ENCODE results near the gene FAM163B. TPM values are rescaled to one million over a fixed set of nuclear protein-coding genes. Genes with fewer than 3 reads are reported as not detected.

FAM163B gene
- total and polyA plus RNA-seq, 10 donors: 0.11 to 1.0 (median 0.52) TPM; not detected in 7

DNA sequence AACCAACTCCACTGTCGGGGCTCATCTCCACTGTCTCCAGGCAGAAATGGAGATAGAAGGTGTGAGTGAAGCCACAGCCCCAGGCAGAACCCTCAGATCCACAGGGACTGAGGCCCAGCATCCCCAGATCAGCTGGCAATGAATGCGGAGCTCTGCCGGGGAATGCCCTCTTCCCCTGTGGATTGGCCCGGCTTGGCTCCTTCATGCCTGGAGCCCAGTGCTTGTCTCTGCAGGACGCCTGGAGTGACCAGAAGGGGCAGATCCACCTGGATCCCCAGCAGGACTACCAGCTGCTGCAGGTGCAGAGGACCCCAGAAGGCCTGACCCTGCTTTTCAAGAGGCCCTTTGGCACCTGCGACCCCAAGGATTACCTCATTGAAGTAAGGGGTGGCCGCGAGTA is 30.4 kb upstream of the FAM163B start:
- DNase-seq: no peak
- Histone ChIP-seq H3K27ac (no peak overlapping the region), H3K36me3 (no peaks in the 10 kb centered on the region), H3K9me3 (no peaks in the 10 kb centered on the region), H3K27me3 (replicated peaks in 1 of 7) (peaks cover 0 to 49% (median 0%) of the 10 kb centered on the region in 7 donors), H3K4me1 (peaks cover 0 to 28% (median 3%) of the 10 kb centered on the region in 6 donors), H3K4me3 (no peak overlapping the region)
- 77 to 90% (median 85%) methylated on average over 4 to 8 of the region's 8 CpGs for WGBS, 5 donors
- intact Hi-C loops (cut with DNase I; ENCODE audit: low total_unique reads): no loop called here
- TF ChIP-seq POLR2A (IDR thresholded peaks at IDR 0.05) (no peak), POLR2AphosphoS5 (IDR thresholded peaks at IDR 0.05) (no peak)
- TF ChIP-seq, protein P1, sequence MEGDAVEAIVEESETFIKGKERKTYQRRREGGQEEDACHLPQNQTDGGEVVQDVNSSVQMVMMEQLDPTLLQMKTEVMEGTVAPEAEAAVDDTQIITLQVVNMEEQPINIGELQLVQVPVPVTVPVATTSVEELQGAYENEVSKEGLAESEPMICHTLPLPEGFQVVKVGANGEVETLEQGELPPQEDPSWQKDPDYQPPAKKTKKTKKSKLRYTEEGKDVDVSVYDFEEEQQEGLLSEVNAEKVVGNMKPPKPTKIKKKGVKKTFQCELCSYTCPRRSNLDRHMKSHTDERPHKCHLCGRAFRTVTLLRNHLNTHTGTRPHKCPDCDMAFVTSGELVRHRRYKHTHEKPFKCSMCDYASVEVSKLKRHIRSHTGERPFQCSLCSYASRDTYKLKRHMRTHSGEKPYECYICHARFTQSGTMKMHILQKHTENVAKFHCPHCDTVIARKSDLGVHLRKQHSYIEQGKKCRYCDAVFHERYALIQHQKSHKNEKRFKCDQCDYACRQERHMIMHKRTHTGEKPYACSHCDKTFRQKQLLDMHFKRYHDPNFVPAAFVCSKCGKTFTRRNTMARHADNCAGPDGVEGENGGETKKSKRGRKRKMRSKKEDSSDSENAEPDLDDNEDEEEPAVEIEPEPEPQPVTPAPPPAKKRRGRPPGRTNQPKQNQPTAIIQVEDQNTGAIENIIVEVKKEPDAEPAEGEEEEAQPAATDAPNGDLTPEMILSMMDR (IDR thresholded peaks at IDR 0.05 in 8 of 11, conservative IDR thresholded peaks at IDR 0.05 in 3 of 11): no peak

DNA sequence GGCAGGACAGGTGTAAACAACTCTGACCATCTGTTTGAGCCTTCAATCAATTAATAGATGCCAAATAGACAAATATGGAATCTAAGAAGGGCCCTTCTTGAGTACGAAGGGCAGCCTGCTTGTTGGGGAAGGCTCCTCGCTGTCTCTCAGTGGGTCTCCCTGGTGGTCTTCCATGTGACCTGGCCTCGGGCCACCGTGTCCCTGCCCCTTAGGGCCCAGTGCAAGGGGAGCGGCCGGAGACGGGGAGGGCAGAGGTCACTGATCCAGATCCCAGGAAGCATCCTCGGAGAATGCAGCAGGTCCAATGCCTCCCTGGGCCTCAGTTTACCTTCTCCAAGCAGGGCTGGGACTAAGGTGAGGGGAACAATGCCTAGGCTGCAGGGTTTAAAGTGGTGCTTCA is 29.5 kb upstream of the FAM163B start:
- H3K27me3 ChIP-seq (replicated peaks in 1 of 7): peaks cover 0 to 49% (median 0%) of the 10 kb centered on the region in 7 donors
- DNase-seq: no peak
- H3K4me3 ChIP-seq: no peak overlapping the region
- TF ChIP-seq POLR2A (IDR thresholded peaks at IDR 0.05): no peak
- TF ChIP-seq, protein P1 (IDR thresholded peaks at IDR 0.05 in 8 of 11, conservative IDR thresholded peaks at IDR 0.05 in 3 of 11): no peak
- TF ChIP-seq POLR2AphosphoS5 (IDR thresholded peaks at IDR 0.05): no peak
- H3K27ac ChIP-seq: no peak overlapping the region
- H3K9me3 ChIP-seq: no peaks in the 10 kb centered on the region
- H3K4me1 ChIP-seq: peaks cover 0 to 37% (median 8%) of the 10 kb centered on the region in 6 donors
- 44 to 97% (median 73%) methylated on average over 8 of the region's 8 CpGs for WGBS, 5 donors
- intact Hi-C loops (cut with DNase I; ENCODE audit: low total_unique reads): no loop called here
- H3K36me3 ChIP-seq: no peaks in the 10 kb centered on the region

GRCh38 chr9:133638076-133638475 is 28.9 kb upstream of the FAM163B start:
- WGBS, 5 donors: 69 to 83% (median 75%) methylated on average over 8 of the region's 8 CpGs
- Histone ChIP-seq H3K27ac (no peak overlapping the region), H3K36me3 (no peaks in the 10 kb centered on the region), H3K4me3 (no peak overlapping the region), H3K4me1 (peaks cover 0 to 40% (median 10%) of the 10 kb centered on the region in 6 donors), H3K27me3 (replicated peaks in 1 of 7) (peaks cover 0 to 49% (median 0%) of the 10 kb centered on the region in 7 donors), H3K9me3 (no peaks in the 10 kb centered on the region)
- intact Hi-C loops (cut with DNase I; ENCODE audit: low total_unique reads): no loop called here
- TF ChIP-seq, protein P1 (IDR thresholded peaks at IDR 0.05 in 8 of 11, conservative IDR thresholded peaks at IDR 0.05 in 3 of 11): no peak
- TF ChIP-seq POLR2AphosphoS5 (IDR thresholded peaks at IDR 0.05) (no peak), POLR2A (IDR thresholded peaks at IDR 0.05) (no peak)
- DNase-seq: no peak

- no peak for DNase-seq
- Histone ChIP-seq H3K4me3 (no peak overlapping the region), H3K4me1 (peaks cover 0 to 39% (median 10%) of the 10 kb centered on the region in 6 donors), H3K27me3 (replicated peaks in 1 of 7) (peaks cover 0 to 52% (median 0%) of the 10 kb centered on the region in 7 donors), H3K27ac (no peak overlapping the region), H3K9me3 (no peaks in the 10 kb centered on the region), H3K36me3 (no peaks in the 10 kb centered on the region)
- TF ChIP-seq POLR2A (IDR thresholded peaks at IDR 0.05) (no peak), POLR2AphosphoS5 (IDR thresholded peaks at IDR 0.05) (no peak)
- TF ChIP-seq, protein P1 (IDR thresholded peaks at IDR 0.05 in 8 of 11, conservative IDR thresholded peaks at IDR 0.05 in 3 of 11): no peak
- intact Hi-C loops (cut with DNase I; ENCODE audit: low total_unique reads): no loop called here
- 78 to 88% (median 82%) methylated on average over 10 to 12 of the region's 12 CpGs for WGBS, 5 donors
Measured at GRCh38 chr9:133637451-133638055, 28.4 kb upstream of the FAM163B start.
